Muscle of arm (tissue), 12 donors: ENCODE data around the gene ASTN1. TPM values are rescaled to one million over a fixed set of nuclear protein-coding genes. Genes with fewer than 3 reads are reported as not detected.

Experiments used
- DNase-seq: peaks from one replicate; pipeline ENCODE4 v3.0.0-alpha.2; 2013
- polyA plus RNA-seq, 12 donors: library from polyadenylated mRNA; unstranded; fragments of 120-200 nt; gene quantifications; one replicate each; pipeline ENCODE4 v1.2.1, GENCODE V29; 2013; ENCODE audit not compliant: insufficient read length in 12 of 12

The ASTN1 gene
- polyA plus RNA-seq, 12 donors: 4.5 to 8.9 (median 6.2) TPM; not detected in 1

- DNase-seq: no peak
These were observed 233.0 kb downstream of the ASTN1 start for GRCh38 chr1:176931526-176931925.

GRCh38 chr1:176926330-176927086, 238.0 kb downstream of the ASTN1 start:
- no peak for DNase-seq

- no peak for DNase-seq
These were observed 239.3 kb downstream of the ASTN1 start for GRCh38 chr1:176925223-176925622.

- DNase-seq: no peak
These were observed 241.2 kb downstream of the ASTN1 start for GRCh38 chr1:176923283-176923682.

GRCh38 chr1:176919386-176920378, 244.8 kb downstream of the ASTN1 start:
- DNase-seq: no peak

- DNase-seq: no peak
These were observed 258.9 kb downstream of the ASTN1 start for GRCh38 chr1:176905648-176906047.

GRCh38 chr1:176904057-176904751, 260.3 kb downstream of the ASTN1 start:
- DNase-seq: no peak

GRCh38 chr1:176903474-176903873, 261.0 kb downstream of the ASTN1 start:
- DNase-seq: no peak

GRCh38 chr1:176899321-176899720, 265.2 kb downstream of the ASTN1 start:
- no peak for DNase-seq

- DNase-seq: peak; percentile 69
These were observed 266.9 kb downstream of the ASTN1 start for GRCh38 chr1:176897350-176898236.

- DNase-seq: no peak
These were observed 268.3 kb downstream of the ASTN1 start for GRCh38 chr1:176896216-176896615.

GRCh38 chr1:176894450-176894849, 270.1 kb downstream of the ASTN1 start:
- DNase-seq: no peak

GRCh38 chr1:176893625-176894352, 270.7 kb downstream of the ASTN1 start:
- no peak for DNase-seq

- DNase-seq: no peak
These were observed 276.0 kb downstream of the ASTN1 start for GRCh38 chr1:176888471-176889032.

GRCh38 chr1:176885751-176886150, 278.8 kb downstream of the ASTN1 start:
- DNase-seq: peak; percentile 42

- DNase-seq: peak; percentile 20
These were observed 279.2 kb downstream of the ASTN1 start for GRCh38 chr1:176885341-176885740.

GRCh38 chr1:176884911-176885310, 279.6 kb downstream of the ASTN1 start:
- peak; percentile 68 for DNase-seq

GRCh38 chr1:176884286-176884685, 280.2 kb downstream of the ASTN1 start:
- DNase-seq: no peak

- peak; percentile 78 for DNase-seq
These were observed 283.4 kb downstream of the ASTN1 start for GRCh38 chr1:176880955-176881595.
